Large intestine (tissue), 3 donors: ENCODE results near the gene JAKMIP2. TPM values are rescaled to one million over a fixed set of nuclear protein-coding genes. Genes with fewer than 3 reads are reported as not detected.
"Not testable (repeated sequence)": the region's sequence is repeated elsewhere in the genome, so short reads cannot be mapped to it uniquely, and the experiment has no call there.

Experiments used
- DNase-seq, 2 donors: peaks; one replicate each; pipeline versions ENCODE4 v3.0.0 to v3.0.0-alpha.2; 2013
- H3K27ac ChIP-seq: one replicate; pipeline ENCODE4 v1.5.1; 2013; ENCODE audit warnings: low read length
- H3K27me3 ChIP-seq: 2 replicates; pipeline ENCODE4 v1.6.1; 2013; ENCODE audit warnings: low read length; ENCODE audit not compliant: control insufficient read depth, insufficient read depth
- H3K36me3 ChIP-seq: 2 replicates; pipeline ENCODE4 v1.6.1; 2013; ENCODE audit warnings: low read length; ENCODE audit not compliant: control insufficient read depth, insufficient read depth
- H3K4me1 ChIP-seq: one replicate; pipeline ENCODE4 v1.6.1; 2013; ENCODE audit warnings: low read length; ENCODE audit not compliant: control insufficient read depth, insufficient read depth
- H3K4me3 ChIP-seq: one replicate; pipeline ENCODE4 v1.5.1; 2013; ENCODE audit warnings: low read length
- H3K9me3 ChIP-seq: one replicate; pipeline ENCODE4 v1.6.1; 2013; ENCODE audit warnings: mild to moderate bottlenecking, low read depth, low read length, moderate library complexity; ENCODE audit not compliant: control insufficient read depth
- WGBS: methylation state at CpG from one replicate; pipeline ENCODE4 v1.1.5; 2013; ENCODE audit warnings: low lambda C conversion rate; ENCODE audit not compliant: insufficient coverage; 5-methylcytosine and 5-hydroxymethylcytosine counted together
- polyA plus RNA-seq: library from polyadenylated mRNA; unstranded; fragments of 120-200 nt; gene quantifications from one replicate; pipeline ENCODE4 v1.2.1, GENCODE V29; 2013

Gene JAKMIP2
- polyA plus RNA-seq, 1 donor = 3.1 TPM

DNA sequence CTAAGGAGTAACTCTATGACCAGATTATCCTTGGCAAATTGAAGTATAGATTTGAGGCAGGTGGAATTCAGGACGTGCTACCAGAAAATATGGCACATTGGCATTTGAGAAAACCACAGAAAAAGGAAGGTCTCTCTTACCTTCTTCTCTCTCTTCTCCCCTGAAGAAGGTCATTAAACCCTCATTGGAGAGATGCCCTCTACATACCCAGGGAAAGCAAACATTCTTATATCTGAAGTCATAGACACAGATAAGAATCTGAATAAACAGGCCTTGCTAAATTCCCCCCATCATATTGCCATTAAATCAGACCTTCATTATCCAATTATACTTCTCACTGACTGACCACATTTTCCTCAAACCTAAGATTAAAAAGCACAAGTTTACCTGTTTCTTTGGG, 31.2 kb upstream of the JAKMIP2 start:
- no peak overlapping the region for H3K4me3 ChIP-seq
- H3K27me3 ChIP-seq = no peaks in the 10 kb centered on the region
- H3K27ac ChIP-seq = no peak overlapping the region
- H3K36me3 ChIP-seq = no peaks in the 10 kb centered on the region
- no CpG with 5 or more reads among the region's 1 CpG for WGBS
- no peaks in the 10 kb centered on the region for H3K9me3 ChIP-seq
- no peak for DNase-seq
- H3K4me1 ChIP-seq = no peaks in the 10 kb centered on the region

DNA sequence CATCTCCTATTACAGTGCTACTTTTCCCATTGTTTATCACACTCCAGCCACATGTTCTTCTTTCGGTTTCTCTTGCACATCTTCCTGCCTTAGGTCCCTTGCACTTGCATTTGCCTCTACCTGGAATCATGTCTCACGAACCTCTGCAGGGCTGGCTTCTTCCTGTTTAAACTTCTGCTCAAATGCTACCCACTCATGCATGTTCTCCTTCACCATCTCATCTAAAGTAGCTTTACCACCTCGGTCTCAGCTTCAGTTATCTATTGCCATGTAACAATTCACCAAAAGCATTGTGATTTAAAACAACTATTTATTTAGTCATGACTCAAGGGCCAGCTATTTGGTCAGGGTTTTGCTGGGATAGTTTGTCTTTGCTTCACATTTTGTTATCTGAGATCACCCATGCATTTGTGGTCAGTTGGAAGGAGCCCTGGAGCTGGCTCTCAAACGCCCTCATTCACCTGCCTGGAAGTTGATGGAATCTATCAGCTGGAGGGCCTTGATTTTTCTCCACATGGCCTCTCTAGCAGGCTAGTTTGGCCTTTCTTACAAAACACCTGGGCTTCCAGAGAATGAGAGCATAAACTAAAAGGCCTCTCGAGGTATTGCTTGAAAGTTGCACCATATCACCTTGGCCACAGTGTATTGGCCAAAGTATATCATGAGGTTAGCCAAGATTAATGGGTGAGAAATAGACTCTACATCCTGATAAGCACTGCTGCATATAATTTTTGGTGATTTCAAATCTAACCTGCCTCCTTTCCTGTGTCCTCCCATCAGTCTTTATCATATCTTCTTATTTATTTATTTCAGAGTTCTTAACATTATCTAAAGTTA, 27.5 kb upstream of the JAKMIP2 start:
- Histone ChIP-seq H3K27ac (no peak overlapping the region), H3K27me3 (no peaks in the 10 kb centered on the region), H3K4me3 (no peak overlapping the region), H3K9me3 (no peaks in the 10 kb centered on the region), H3K36me3 (no peaks in the 10 kb centered on the region), H3K4me1 (no peaks in the 10 kb centered on the region)
- WGBS = 67% methylated on average over 3 of the region's 5 CpGs
- DNase-seq = no peak

DNA sequence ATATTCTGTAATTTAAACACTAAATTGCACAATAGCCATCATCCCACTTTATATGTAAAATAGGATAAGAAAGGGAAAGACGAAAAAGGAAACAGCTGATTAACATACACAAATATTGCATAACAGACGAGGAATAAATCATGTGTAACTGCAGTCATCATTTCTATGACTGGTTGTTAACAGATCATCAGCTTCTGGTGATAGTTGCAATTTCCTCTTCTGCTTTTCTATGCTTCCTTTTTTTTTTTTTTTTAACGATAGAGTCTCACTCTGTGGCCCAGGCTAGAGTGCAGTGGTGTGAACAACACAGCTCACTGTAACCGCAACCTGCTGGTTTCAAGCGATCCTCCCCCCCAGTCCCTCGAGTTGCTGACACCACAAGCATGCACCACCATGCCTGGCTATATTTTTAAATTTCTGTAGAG, 22.5 kb upstream of the JAKMIP2 start:
- no peaks in the 10 kb centered on the region for H3K36me3 ChIP-seq
- no peaks in the 10 kb centered on the region for H3K4me1 ChIP-seq
- H3K4me3 ChIP-seq = no peak overlapping the region
- peak in 1 of 2 donors; percentile 15 for DNase-seq
- WGBS = 51% methylated on average over 2 of the region's 6 CpGs
- no peak overlapping the region for H3K27ac ChIP-seq
- H3K27me3 ChIP-seq = no peaks in the 10 kb centered on the region
- no peaks in the 10 kb centered on the region for H3K9me3 ChIP-seq

DNA sequence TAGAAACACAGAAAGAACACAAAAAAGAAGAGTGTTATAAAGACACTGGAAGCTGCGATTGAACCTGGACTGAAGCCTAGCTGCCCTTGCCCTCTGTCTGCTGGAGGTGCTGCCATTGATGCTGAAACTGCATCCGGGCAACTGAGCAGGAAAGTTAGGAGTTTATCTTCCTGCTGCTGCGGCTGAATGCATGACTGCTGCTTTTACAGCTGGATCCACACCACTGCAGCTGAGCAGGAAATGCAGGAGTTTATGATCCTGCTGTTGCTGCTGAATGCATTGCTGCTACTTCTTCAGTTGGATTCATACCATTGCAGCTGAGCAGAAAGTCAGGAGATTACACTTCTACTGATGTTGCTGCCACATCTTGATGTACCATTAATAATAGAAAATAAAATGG, 21.8 kb upstream of the JAKMIP2 start:
- Histone ChIP-seq H3K27ac (no peak overlapping the region), H3K4me1 (no peaks in the 10 kb centered on the region), H3K36me3 (no peaks in the 10 kb centered on the region), H3K9me3 (no peaks in the 10 kb centered on the region), H3K27me3 (no peaks in the 10 kb centered on the region), H3K4me3 (no peak overlapping the region)
- no peak for DNase-seq
- WGBS = no CpG with 5 or more reads among the region's 3 CpGs

GRCh38 chr5:147803926-147804325, 21.4 kb upstream of the JAKMIP2 start:
- Histone ChIP-seq H3K4me1 (no peaks in the 10 kb centered on the region), H3K9me3 (no peaks in the 10 kb centered on the region), H3K27ac (no peak overlapping the region), H3K27me3 (no peaks in the 10 kb centered on the region), H3K36me3 (no peaks in the 10 kb centered on the region), H3K4me3 (no peak overlapping the region)
- no CpG with 5 or more reads among the region's 1 CpG for WGBS
- no peak for DNase-seq

- H3K4me3 ChIP-seq, H3K4me1 ChIP-seq, H3K9me3 ChIP-seq, H3K36me3 ChIP-seq, H3K27ac ChIP-seq, H3K27me3 ChIP-seq, DNase-seq: not testable (repeated sequence)
- WGBS = 100% methylated on average over 1 of the region's 3 CpGs
These were observed 20.6 kb upstream of the JAKMIP2 start for GRCh38 chr5:147803161-147803560.

DNA sequence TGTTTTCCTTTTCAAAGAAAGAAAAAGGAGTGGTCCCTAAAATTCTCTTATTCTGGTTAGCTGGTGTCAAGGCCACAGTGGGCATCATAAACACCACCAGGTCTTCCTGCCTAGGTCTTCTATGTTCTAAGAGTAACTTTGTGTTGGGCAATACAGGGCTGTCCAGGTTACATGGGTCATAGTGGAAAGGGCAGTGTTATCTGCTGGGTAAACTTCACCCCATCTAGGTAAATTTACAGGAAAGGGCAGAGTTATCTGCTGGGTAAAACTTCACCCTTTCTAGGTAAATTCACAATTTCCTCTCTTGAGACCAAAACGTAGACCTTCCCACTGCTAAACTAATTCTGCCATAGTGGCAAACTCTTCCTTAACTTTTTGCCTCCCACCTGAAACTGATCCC, 18.9 kb upstream of the JAKMIP2 start:
- DNase-seq = no peak
- no peaks in the 10 kb centered on the region for H3K27me3 ChIP-seq

GRCh38 chr5:147800491-147800890, 18.0 kb upstream of the JAKMIP2 start:
- no peak overlapping the region for H3K27ac ChIP-seq
- H3K9me3 ChIP-seq = no peaks in the 10 kb centered on the region
- no peak overlapping the region for H3K4me3 ChIP-seq
- H3K27me3 ChIP-seq = no peaks in the 10 kb centered on the region
- DNase-seq = no peak
- H3K36me3 ChIP-seq = no peaks in the 10 kb centered on the region
- no peaks in the 10 kb centered on the region for H3K4me1 ChIP-seq
- 100% methylated on average over 2 of the region's 3 CpGs for WGBS

More for the DNA sequence above, 18.9 kb upstream of the JAKMIP2 start:
- Histone ChIP-seq H3K27ac (no peak overlapping the region), H3K36me3 (no peaks in the 10 kb centered on the region), H3K4me3 (no peak overlapping the region), H3K4me1 (no peaks in the 10 kb centered on the region), H3K9me3 (no peaks in the 10 kb centered on the region)
- WGBS = no CpG with 5 or more reads among the region's 1 CpG

GRCh38 chr5:147796556-147797308, 14.2 kb upstream of the JAKMIP2 start:
- Histone ChIP-seq H3K9me3 (no peaks in the 10 kb centered on the region), H3K4me3 (no peak overlapping the region), H3K36me3 (no peaks in the 10 kb centered on the region), H3K27me3 (no peaks in the 10 kb centered on the region), H3K4me1 (no peaks in the 10 kb centered on the region), H3K27ac (no peak overlapping the region)
- no CpG with 5 or more reads among the region's 6 CpGs for WGBS
- no peak for DNase-seq

DNA sequence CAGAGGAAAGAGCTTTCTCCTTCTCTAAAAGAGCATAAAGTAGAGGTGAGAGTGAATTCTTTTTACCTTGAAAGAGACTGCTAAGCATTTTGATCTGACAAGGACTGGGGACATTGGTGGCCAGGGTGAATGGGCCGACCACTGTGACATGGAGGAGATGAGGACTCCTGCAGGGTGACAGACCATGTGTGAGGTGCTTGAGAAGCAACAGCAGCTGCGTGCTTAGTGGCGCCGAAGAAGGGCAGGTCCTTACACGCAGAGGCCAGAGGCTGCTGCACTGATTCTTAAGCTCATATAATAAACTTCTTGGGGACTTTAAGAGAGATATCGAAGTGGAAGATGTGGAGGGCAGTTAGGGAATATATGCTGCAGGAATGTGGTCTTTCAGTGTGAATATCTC, 8.7 kb upstream of the JAKMIP2 start:
- H3K36me3 ChIP-seq = no peaks in the 10 kb centered on the region

More for the DNA sequence above, 8.7 kb upstream of the JAKMIP2 start:
- Histone ChIP-seq H3K27me3 (no peaks in the 10 kb centered on the region), H3K4me1 (no peaks in the 10 kb centered on the region), H3K4me3 (no peak overlapping the region), H3K9me3 (no peaks in the 10 kb centered on the region), H3K27ac (no peak overlapping the region)
- no peak for DNase-seq
- 40% methylated on average over 1 of the region's 6 CpGs for WGBS
